IMR-90 (cell line): Measurements from ENCODE around the gene ATP2B2. TPM values are rescaled to one million over a fixed set of nuclear protein-coding genes. Genes with fewer than 3 reads are reported as not detected.

Experiments used
- ATAC-seq: fragments of 200-7000 bp; cut with Tn5 transposase; 2 replicates; pipeline ENCODE4 v1.9.1; 2020; ENCODE audit warnings: low read depth, mild to moderate bottlenecking, moderate library complexity
- BruUV-seq: library from RNA; stranded (reverse); fragments of 400-500 nt; replicated peaks from 2 replicates; lab custom pipeline; 2021; lab: Mats Ljungman, UMichigan
- CTCF ChIA-PET: fragments of 300-600 bp; formaldehyde crosslinking; extraction: SDS; loops from one replicate; lab custom pipeline; 2021; ENCODE audit warnings: antibody characterized with exemption; lab: Yijun Ruan, JAX
- POLR2A ChIA-PET: fragments of 300-600 bp; sonication (Branson Sonifier 250); formaldehyde crosslinking; loops from one replicate; lab custom pipeline; 2022; ENCODE audit warnings: antibody characterized with exemption; ENCODE audit not compliant: unreplicated experiment; lab: Charles Lee
- DNase-seq: peaks from one replicate; pipeline ENCODE4 v3.0.0; 2013
- H2AFZ ChIP-seq: replicated peaks from 2 replicates; pipeline ENCODE3; 2013; ENCODE audit warnings: low read length, mild to moderate bottlenecking; ENCODE audit not compliant: poor library complexity
- H2AK5ac ChIP-seq: 2 replicates; pipeline ENCODE4 v1.6.1; 2013; ENCODE audit warnings: low read depth, low read length, inconsistent platforms
- H2AK9ac ChIP-seq: replicated peaks from 2 replicates; pipeline ENCODE3; 2013; ENCODE audit warnings: mild to moderate bottlenecking, low read depth, low read length, moderate library complexity; ENCODE audit not compliant: poor library complexity
- H2BK120ac ChIP-seq: 2 replicates; pipeline ENCODE4 v1.6.1; 2013; ENCODE audit warnings: low read depth, low read length, inconsistent platforms
- H2BK15ac ChIP-seq: 3 replicates; pipeline ENCODE4 v1.6.1; 2013; ENCODE audit warnings: low read depth, low read length, inconsistent platforms
- H2BK20ac ChIP-seq: 2 replicates; pipeline ENCODE4 v1.6.1; 2013; ENCODE audit warnings: low read depth, mild to moderate bottlenecking, inconsistent platforms, low read length, moderate library complexity
- H2BK5ac ChIP-seq: 2 replicates; pipeline ENCODE4 v1.6.1; 2013; ENCODE audit warnings: mild to moderate bottlenecking, low read depth, low read length, inconsistent platforms; ENCODE audit not compliant: poor library complexity, severe bottlenecking
- H3K14ac ChIP-seq: replicated peaks from 2 replicates; pipeline ENCODE4 v1.6.1; 2013; ENCODE audit warnings: low read depth, low read length, inconsistent platforms
- H3K18ac ChIP-seq: 2 replicates; pipeline ENCODE4 v1.6.1; 2013; ENCODE audit warnings: low read depth, low read length, control low read depth
- H3K23ac ChIP-seq: 2 replicates; pipeline ENCODE4 v1.6.1; 2013; ENCODE audit warnings: low read depth, low read length, inconsistent platforms
- H3K27ac ChIP-seq: 2 replicates; pipeline ENCODE4 v1.5.1; 2013; ENCODE audit warnings: mild to moderate bottlenecking, control low read depth, low read length; ENCODE audit not compliant: insufficient read depth
- H3K27me3 ChIP-seq: 2 replicates; pipeline ENCODE4 v1.6.1; 2013; ENCODE audit warnings: low read length; ENCODE audit not compliant: control insufficient read depth, insufficient read depth
- H3K36me3 ChIP-seq: 2 replicates; pipeline ENCODE4 v1.6.1; 2013; ENCODE audit warnings: low read length, mixed read lengths; ENCODE audit not compliant: control insufficient read depth, insufficient read depth
- H3K4ac ChIP-seq: 2 replicates; pipeline ENCODE4 v1.6.1; 2013; ENCODE audit warnings: low read depth, low read length, inconsistent platforms
- H3K4me1 ChIP-seq: 2 replicates; pipeline ENCODE4 v1.6.1; 2013; ENCODE audit warnings: low read length, mixed read lengths; ENCODE audit not compliant: control insufficient read depth, insufficient read depth
- H3K4me2 ChIP-seq: 2 replicates; pipeline ENCODE4 v1.6.1; 2013; ENCODE audit warnings: low read depth, mild to moderate bottlenecking, control low read depth, low read length, moderate library complexity
- H3K4me3 ChIP-seq: 2 replicates; pipeline ENCODE4 v1.5.1; 2013; ENCODE audit warnings: low read depth, mild to moderate bottlenecking, control low read depth, low read length, moderate library complexity; ENCODE audit not compliant: insufficient read depth
- H3K56ac ChIP-seq: 2 replicates; pipeline ENCODE4 v1.6.1; 2013; ENCODE audit warnings: low read length, inconsistent platforms; ENCODE audit not compliant: insufficient read depth; ENCODE audit errors: extremely low read depth
- H3K79me1 ChIP-seq, 2 experiments: 2 replicates each; pipeline ENCODE4 v1.6.1; 2013; ENCODE audit warnings: low read length in 2 of 2, inconsistent platforms in 1 of 2, low read depth in 1 of 2
- H3K9ac ChIP-seq: 2 replicates; pipeline ENCODE4 v1.6.1; 2013; ENCODE audit warnings: low read depth, low read length, control low read depth
- H3K9me1 ChIP-seq: 2 replicates; pipeline ENCODE4 v1.6.1; 2013; ENCODE audit warnings: low read length, inconsistent platforms; ENCODE audit not compliant: insufficient read depth
- H3K9me3 ChIP-seq: 2 replicates; pipeline ENCODE4 v1.6.1; 2013; ENCODE audit warnings: low read length; ENCODE audit not compliant: control insufficient read depth, insufficient read depth
- H4K20me1 ChIP-seq: 2 replicates; pipeline ENCODE4 v1.6.1; 2013; ENCODE audit warnings: low read length, inconsistent platforms; ENCODE audit not compliant: insufficient read depth
- H4K5ac ChIP-seq: 2 replicates; pipeline ENCODE4 v1.6.1; 2013; ENCODE audit warnings: mild to moderate bottlenecking, low read depth, low read length, control low read depth
- H4K8ac ChIP-seq, 2 experiments: 2 replicates each; pipeline ENCODE4 v1.6.1; 2013; ENCODE audit warnings: low read depth in 2 of 2, low read length in 2 of 2, control low read depth in 1 of 2, inconsistent platforms in 1 of 2
- H4K91ac ChIP-seq: 2 replicates; pipeline ENCODE4 v1.6.1; 2013; ENCODE audit warnings: low read depth, low read length, inconsistent platforms; ENCODE audit not compliant: insufficient read depth
- BHLHE40 ChIP-seq: fragments of 150-350 bp; IDR thresholded peaks from 2 replicates; pipeline ENCODE4 v1.6.1; 2016; ENCODE audit warnings: mild to moderate bottlenecking, low read depth, low read length
- CHD1 ChIP-seq: IDR thresholded peaks from 2 replicates; pipeline ENCODE4 v1.6.1; 2012; ENCODE audit warnings: low read depth, low read length, improper control_type of control experiment
- CTCF ChIP-seq: conservative IDR thresholded peaks from 2 replicates; pipeline ENCODE4 v1.5.1; 2012; ENCODE audit warnings: mild to moderate bottlenecking, low read depth, low read length, improper control_type of control experiment
- ELK1 ChIP-seq: fragments of 150-350 bp; IDR thresholded peaks from 2 replicates; pipeline ENCODE4 v1.6.1; 2016; ENCODE audit warnings: low read depth, mild to moderate bottlenecking, low read length, moderate library complexity, borderline replicate concordance
- FOS ChIP-seq: fragments of 150-350 bp; IDR thresholded peaks from 2 replicates; pipeline ENCODE4 v1.6.1; 2016; ENCODE audit warnings: low read depth, low read length
- MAFK ChIP-seq: IDR thresholded peaks from 2 replicates; pipeline ENCODE4 v1.6.1; 2012; ENCODE audit warnings: low read depth, low read length, improper control_type of control experiment
- MAZ ChIP-seq: IDR thresholded peaks from 2 replicates; pipeline ENCODE4 v1.6.1; 2012; ENCODE audit warnings: low read depth, mild to moderate bottlenecking, low read length, improper control_type of control experiment, moderate library complexity, borderline replicate concordance
- MXI1 ChIP-seq: IDR thresholded peaks from 2 replicates; pipeline ENCODE4 v1.6.1; 2012; ENCODE audit warnings: low read depth, mild to moderate bottlenecking, low read length, moderate library complexity, borderline replicate concordance
- NFE2L2 ChIP-seq: fragments of 150-350 bp; IDR thresholded peaks from 2 replicates; pipeline ENCODE4 v1.6.1; 2016; ENCODE audit warnings: low read depth, mild to moderate bottlenecking, low read length
- POLR2A ChIP-seq: IDR thresholded peaks from 2 replicates; pipeline ENCODE4 v1.6.1; 2012; ENCODE audit warnings: mild to moderate bottlenecking, low read depth, low read length
- RAD21 ChIP-seq: IDR thresholded peaks from 2 replicates; pipeline ENCODE4 v1.6.1; 2012; ENCODE audit warnings: low read length, improper control_type of control experiment
- RCOR1 ChIP-seq: IDR thresholded peaks from 2 replicates; pipeline ENCODE4 v1.6.1; 2012; ENCODE audit warnings: mild to moderate bottlenecking, low read length, improper control_type of control experiment; ENCODE audit not compliant: insufficient replicate concordance
- RFX5 ChIP-seq: IDR thresholded peaks from 2 replicates; pipeline ENCODE4 v1.8.0; 2012; ENCODE audit warnings: low read depth, mild to moderate bottlenecking, low read length, moderate library complexity
- SMC3 ChIP-seq: fragments of 150-350 bp; IDR thresholded peaks from 2 replicates; pipeline ENCODE4 v1.6.1; 2016; ENCODE audit warnings: low read depth, mild to moderate bottlenecking, antibody characterized with exemption, low read length, moderate library complexity
- USF2 ChIP-seq: fragments of 150-350 bp; IDR thresholded peaks from 2 replicates; pipeline ENCODE4 v1.6.1; 2017; ENCODE audit warnings: mild to moderate bottlenecking, antibody characterized with exemption, low read length, low read depth
- WGBS, 2 experiments: methylation state at CpG; one replicate each; pipeline versions ENCODE4 v1.1.5 to v1.1.7; 2013; ENCODE audit warnings: missing lambda C conversion rate in 2 of 2; ENCODE audit not compliant: insufficient read length in 1 of 2; ENCODE audit errors: extremely low coverage in 2 of 2; 5-methylcytosine and 5-hydroxymethylcytosine counted together
- dilution Hi-C: fragments of 300-500 bp; cut with HindIII; formaldehyde crosslinking; loops from one replicate; pipeline ENCODE4 v1.14.3; 2018; ENCODE audit warnings: low sequenced_read_pairs; ENCODE audit not compliant: unreplicated experiment
- in situ Hi-C: fragments of 300-500 bp; cut with MboI; formaldehyde crosslinking; loops from 3 replicates; pipeline ENCODE4 v1.14.3; 2019; ENCODE audit warnings: low sequenced_read_pairs, inconsistent platforms, mixed read lengths
- intact Hi-C: fragments of 100-400 bp; cut with micrococcal nuclease; formaldehyde crosslinking; loops from 2 replicates; pipeline ENCODE4 v1.10.0; 2022
- polyA plus RNA-seq, 3 experiments: library from polyadenylated mRNA; depleted of rRNA; stranded (reverse); fragments of >200 nt; gene quantifications; 2 replicates each; pipeline ENCODE4 v1.2.3, GENCODE V29; 2012; ENCODE audit warnings: low replicate concordance in 1 of 3
- total RNA-seq: library from RNA; depleted of rRNA; stranded (reverse); fragments of >200 nt; gene quantifications from 2 replicates; pipeline ENCODE4 v1.2.3, GENCODE V29; 2012

The ATP2B2 gene
- total and polyA plus RNA-seq, 2 of the 4 experiments (the other 2 are of a cell fraction), result under 0.01 to 0.02 TPM

- Histone ChIP-seq H4K20me1 (no peaks in the 10 kb centered on the region), H3K4ac (no peak overlapping the region), H3K27ac (no peak overlapping the region), H2BK15ac (no peak overlapping the region), H2AK9ac (peak overlapping the region; percentile 37), H2BK20ac (0 out of 2 replicates have a peak overlapping the region, but pooled peaks have one; percentile 36), H2BK120ac (no peak overlapping the region), H3K27me3 (peaks cover 32% of the 10 kb centered on the region), H3K9ac (no peak overlapping the region), H2AK5ac (no peak overlapping the region), H3K9me1 (no peaks in the 10 kb centered on the region; the same call in 1 of the 2 replicates), H2AFZ (peak overlapping the region; percentile 19), H3K9me3 (no peaks in the 10 kb centered on the region), H3K14ac (no peak overlapping the region), H2BK5ac (no peak overlapping the region), H3K4me2 (no peak overlapping the region), H3K4me1 (peaks cover 6% of the 10 kb centered on the region; the same call in 1 of the 2 replicates), H3K18ac (no peak overlapping the region), H3K79me1 (no peaks in the 10 kb centered on the region), H3K36me3 (no peaks in the 10 kb centered on the region), H3K23ac (no peak overlapping the region; the same call in 1 of the 2 replicates), H4K91ac (no peak overlapping the region), H3K4me3 (no peak overlapping the region), H4K8ac (no peak overlapping the region), H4K5ac (no peak overlapping the region), H3K56ac (no peak overlapping the region)
- no peak for TF ChIP-seq SMC3
- TF ChIP-seq CTCF, result no peak
- no peak for TF ChIP-seq FOS
- TF ChIP-seq BHLHE40, result no peak
- TF ChIP-seq MXI1, result no peak
- no peak for TF ChIP-seq USF2
- no peak for TF ChIP-seq MAFK
- TF ChIP-seq ELK1, result no peak
- TF ChIP-seq MAZ, result no peak
- TF ChIP-seq NFE2L2, result no peak
- TF ChIP-seq CHD1, result no peak
- no peak for TF ChIP-seq RCOR1
- TF ChIP-seq RAD21, result no peak
- TF ChIP-seq RFX5, result no peak
- no peak for TF ChIP-seq POLR2A
- in situ Hi-C loops (no loop called here), intact Hi-C loops (no loop called here), dilution Hi-C loops (no loop called here)
- ATAC-seq, result no peak
- CTCF ChIA-PET, result no interaction called here
- POLR2A ChIA-PET, result no interaction called here
- no peak for DNase-seq
- BruUV-seq, result no TSS peak
- no CpG with 5 or more reads among the region's 7 CpGs for WGBS, 2 experiments
Observed at GRCh38 chr3:10519236-10519635, 13.8 kb upstream of the ATP2B2 start.
